GM21390 (cell line): ENCODE data around the gene FRMD4A.

ENCODE experiments used
- ATAC-seq: cut with Tn5 transposase; IDR thresholded peaks from one replicate; pipeline ENCODE4 v1.9.1; 2021; ENCODE audit not compliant: unreplicated experiment

FRMD4A gene

DNA sequence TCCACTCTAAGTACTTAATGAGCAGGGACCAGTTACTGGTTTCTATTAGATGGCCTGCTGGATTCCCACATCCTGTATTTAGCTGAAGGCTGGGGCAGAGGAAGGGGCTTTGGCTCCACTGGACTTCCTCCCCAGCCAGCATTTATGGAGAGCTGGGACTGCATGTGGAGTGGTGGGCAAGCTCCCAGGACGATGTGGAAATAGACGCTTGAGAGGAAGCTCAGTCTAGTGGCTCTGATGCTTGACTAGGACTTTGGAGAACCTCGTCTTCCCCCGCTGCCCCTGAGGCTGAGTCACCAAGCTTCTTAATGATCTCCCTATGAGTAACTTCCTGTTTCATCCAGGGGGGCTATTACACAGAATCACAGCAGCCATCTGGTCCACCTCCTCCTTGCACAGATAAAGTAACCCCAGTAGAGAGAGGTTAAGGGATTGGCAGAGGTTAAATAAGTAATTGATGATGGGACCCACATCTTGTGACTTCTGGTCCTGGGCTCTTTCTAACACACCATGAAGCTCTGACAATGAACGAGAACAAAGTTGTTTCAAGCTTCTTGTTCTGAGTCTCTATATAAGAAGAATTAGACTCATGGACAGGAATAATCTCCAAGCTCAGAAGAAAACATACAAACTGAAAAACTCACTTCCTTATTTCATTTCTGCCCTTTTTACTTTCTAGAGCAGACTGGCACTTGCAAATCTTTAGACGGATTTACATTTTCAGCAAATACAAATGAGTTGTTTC, 617.7 kb downstream of the FRMD4A start:
- peak; percentile 77 for ATAC-seq

DNA sequence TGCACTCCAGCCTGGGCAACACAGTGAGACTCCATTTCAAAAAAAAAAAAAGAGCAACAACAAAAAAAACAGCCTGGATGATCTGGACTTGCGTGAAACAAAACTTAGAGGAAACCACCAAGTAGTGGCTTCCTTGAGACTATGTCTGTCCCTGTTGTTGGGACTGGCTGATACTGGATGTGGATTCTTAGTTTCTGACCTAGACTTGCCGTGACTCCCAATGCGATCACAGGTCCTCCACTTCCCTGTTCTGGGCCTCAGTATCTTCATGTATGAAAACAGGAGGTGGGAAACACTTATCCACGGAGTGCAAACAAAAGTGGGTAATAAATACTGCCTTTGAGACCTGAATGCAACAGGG, 618.3 kb downstream of the FRMD4A start:
- ATAC-seq: no peak

DNA sequence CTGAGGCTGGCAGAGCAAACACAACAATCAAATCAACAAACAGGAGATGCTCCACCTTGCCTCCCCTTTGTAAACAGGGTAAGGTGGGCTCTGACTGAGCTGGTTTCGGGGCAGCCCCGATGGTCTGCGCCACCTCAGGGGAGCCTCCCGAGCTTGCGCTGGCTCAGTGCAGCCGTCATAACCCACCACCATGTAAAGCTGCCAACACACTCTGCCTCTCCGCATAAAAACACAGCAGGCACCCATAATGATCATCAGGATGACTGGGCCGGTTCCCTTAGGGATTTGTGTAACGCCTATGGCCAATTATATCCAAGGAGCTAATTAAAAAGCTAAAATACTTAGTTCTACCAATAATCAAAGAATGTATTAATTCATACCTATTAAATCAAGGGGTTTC, 619.4 kb downstream of the FRMD4A start:
- ATAC-seq: no peak

DNA sequence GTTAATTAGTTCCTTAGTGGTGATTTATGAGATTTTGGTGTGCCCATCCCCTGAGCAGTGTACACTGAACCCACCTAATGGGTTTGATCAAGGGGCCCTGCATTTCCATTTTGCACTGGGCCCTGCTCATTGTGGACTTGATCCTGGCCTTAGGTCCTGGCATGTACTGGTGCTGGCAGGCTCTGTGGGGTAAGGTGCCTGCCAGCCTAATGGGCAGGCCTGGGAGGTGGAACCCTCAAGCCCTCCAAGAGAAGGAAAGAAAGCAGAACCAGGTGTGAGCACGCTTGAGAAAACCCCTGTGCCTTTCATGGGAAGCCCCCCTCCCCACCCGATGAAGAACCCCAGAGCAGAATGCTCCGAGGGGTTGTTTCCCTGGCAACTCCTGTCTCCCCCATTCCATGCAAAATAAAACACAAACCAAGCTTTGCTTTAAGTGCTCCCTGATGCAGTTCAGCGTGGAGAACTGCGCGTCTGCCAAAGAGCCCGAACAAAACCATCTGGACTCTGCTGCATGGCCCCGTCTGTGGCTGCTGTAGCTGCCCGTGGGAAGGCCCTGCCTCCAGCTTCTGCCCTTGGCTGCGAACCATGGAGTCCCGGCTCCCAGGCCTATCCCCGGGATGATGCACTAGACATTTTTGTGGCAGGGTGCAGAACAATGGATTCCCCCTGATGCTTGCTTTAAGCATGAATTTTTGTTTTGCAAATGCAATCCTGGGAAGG, 620.6 kb downstream of the FRMD4A start:
- ATAC-seq: no peak

DNA sequence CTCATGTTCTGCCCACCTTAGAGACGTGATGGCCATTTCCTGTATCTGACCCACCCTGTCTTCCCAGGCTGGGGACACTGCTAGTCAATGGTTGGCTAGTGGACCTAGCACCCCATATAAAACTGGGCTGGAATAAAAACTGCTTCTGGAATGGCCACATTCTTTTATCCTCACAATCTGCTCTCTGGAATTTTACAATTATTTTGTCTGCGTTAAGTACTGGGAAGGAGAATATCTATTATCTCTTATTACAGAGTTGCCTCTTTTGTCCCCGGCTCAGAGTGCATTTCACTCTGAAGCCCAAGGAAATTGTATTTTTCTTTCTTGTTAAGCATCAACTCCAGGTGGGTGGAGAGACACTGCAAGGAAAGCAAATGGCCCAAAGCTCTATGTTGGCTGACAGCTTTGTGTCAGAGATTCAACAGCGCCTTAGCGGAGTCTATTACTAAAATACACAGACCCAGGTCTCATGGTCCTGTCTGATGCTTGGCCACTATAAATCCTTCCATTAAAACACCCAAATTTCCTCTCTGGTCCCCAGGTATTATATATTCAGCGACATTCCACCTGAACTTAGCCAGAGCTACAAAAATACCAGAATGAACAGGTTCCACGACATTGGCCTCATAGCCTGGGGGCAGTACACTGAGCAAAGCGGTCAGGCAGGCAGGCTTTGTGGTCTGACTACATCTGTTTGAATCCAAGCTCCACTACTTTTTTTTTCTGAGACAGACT, 622.3 kb downstream of the FRMD4A start:
- no peak for ATAC-seq

DNA sequence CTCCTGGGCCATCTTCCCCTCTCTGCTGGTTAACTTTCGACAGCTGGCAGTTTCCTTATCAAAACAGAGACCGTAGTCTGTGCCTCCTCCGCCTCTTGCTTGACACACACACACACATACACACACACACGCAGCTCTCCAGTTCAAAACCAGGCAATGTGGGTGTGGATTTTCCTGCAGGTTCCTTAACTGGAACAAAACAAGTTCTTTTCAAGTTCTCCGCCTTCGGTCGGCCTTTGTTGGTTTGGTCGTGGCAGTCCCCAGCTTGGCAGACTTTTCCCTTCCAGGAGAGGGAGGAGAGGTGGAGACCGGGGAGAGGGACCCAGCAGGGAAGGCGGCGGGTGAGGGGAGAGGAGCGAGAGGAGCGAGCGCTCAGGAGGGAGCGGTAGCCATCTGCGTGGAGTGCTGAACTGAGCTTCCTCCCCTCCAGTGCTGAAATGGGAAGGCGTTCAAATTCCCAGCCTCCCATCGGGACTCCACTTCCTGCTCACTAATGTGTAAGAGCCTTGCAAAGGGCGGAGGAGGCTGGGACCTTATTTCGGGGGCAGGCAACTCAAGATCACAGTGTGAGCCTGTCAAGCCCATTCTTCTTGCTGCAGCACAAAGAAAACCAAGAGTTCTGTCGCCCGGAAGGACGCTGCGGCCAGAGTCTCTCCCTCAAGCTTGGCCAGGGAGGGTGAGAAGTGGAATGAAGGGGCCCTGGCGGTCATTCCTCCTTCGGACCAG, 623.4 kb downstream of the FRMD4A start:
- ATAC-seq: peak; percentile 53

DNA sequence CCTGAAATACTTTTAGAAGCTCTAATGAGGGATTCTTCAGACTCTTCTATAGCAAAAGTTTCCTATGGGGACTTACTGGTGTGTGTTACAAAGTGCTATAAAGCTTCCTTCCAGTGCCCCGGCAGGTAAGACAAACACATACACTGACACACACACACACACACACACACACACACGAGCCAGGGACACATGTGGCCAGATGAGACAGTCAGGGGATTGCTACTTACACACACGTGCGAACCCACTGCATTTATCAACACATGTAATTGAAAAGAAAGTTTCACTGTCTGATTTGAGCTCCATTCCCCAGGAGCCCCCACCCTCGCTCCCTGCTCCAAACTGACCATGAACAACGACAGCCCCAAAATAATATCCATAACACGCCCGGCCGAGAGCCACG, 624.1 kb downstream of the FRMD4A start:
- ATAC-seq: no peak

DNA sequence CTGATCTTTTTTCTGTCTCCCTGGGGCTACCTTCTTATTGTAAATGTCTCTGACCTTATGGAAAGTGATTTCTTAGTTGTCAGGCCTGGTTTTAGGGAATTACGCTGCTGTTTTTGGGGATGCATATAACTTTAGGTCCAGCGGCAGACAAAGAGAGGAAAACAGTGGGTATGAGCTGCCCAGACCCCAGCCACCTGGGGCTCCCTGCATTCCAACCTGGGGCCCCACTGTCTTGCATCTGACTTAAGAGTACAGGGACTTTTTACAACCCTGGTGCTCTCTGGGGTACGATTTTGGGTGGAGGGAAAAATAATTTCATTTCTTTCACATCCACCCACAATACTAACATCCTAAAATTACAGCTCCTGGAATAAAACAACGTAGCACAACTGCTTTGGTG, 624.5 kb downstream of the FRMD4A start:
- no peak for ATAC-seq

DNA sequence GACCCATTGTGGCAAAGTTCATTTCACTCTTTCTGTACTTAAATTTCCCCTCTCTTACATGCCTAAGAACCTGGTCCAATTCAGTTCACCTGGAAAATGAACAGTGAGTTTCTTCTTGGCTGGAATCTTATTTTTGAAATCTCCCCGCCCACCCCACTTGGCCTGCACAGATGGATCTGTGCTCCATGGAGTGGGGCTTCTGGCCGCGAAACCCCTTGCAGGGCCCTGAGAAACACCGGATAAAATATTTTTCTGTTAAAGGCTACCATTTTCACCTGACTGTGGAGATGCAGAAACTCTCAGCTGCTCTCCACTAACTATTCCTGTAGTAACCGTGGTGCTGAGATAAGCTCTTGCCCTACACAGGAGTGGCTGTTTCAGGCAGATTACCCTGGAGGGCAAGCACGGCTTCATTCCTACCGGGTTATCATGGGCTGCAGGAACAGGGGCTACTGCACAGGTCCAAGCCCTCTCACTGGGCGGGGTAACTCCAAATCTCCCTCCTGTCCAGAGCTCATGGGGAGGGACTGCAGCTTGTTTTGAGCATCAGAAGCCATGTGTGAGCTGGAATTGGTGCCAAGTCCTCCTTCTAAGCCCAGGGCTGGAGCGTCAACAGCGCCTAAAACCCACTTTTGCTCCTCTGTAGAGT, 625.1 kb downstream of the FRMD4A start:
- no peak for ATAC-seq

DNA sequence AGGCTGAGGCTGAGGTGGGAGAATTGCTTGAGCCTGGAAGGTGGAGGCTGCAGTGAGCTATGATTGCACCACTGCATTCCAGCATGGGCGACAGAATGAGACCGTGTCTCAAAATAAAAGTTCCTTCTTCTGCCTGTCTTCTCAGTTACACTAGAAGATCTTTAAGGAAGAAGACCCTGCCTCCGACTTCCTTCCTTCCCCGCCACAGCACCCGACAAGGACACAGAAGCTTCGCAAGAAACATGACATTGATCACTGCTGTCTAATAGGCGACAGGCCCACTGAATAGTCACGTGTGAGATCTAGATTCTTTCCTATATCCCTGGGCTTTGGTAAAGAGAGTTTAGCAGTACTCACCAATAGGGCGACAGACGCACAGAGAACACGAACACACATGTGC, 625.8 kb downstream of the FRMD4A start:
- no peak for ATAC-seq

DNA sequence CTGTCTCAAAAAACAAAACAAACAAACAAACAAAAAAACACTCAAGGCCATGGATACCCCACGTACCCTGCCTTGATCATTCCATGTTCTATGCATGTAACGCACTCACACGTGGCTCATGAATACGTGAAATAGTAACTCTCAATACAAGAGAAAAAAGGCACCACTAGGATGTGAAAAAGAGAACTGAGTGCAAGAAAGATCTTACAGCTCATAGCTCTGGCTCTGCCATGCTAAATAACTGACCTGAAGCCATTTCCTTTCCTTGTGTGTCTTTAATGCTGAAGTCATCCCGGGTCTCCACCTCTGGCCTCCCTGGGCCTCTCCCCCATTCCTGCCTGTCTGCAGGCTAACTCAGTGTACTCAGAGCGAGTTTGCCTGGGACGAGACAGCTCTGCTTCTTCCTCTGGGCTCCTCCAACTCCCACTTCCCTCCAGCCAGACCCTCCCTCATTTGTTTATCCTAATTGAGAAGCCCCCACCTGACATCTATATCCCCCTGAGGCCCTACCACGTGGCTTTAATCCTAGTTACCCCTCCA, 626.7 kb downstream of the FRMD4A start:
- no peak for ATAC-seq

DNA sequence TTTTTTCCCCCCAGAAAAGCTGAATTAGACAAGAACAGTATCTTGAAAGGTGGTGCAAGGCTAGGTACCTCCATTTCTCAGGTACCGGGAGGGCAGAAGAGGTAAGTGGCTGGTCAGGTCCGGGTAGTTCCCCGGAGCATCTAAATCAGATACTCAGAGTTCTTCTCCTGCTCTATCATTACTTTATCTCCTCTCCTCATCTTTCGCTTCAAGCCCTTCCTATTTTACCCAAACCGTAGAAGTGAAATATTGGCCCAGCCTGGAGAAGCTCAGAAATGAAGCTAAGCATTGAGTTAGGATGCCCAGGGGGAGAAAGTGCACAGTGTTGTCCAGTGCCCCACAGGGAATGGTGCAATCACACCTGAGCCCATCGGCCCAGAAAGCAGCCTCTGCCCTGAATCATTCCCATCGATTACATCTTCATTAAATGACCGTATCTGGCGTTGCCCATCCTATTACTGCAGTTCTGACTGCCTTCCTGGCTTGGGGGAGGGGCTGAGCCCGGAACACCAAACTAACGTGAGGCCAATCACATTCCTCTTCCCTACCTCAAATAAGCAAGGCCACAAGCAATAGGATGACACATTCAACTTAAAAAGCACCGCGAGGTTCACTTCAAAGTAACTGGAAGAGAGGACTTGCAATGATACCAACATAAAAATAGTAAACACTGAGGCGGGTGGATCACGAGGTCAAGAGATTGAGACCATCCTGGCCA, 627.5 kb downstream of the FRMD4A start:
- ATAC-seq: no peak

DNA sequence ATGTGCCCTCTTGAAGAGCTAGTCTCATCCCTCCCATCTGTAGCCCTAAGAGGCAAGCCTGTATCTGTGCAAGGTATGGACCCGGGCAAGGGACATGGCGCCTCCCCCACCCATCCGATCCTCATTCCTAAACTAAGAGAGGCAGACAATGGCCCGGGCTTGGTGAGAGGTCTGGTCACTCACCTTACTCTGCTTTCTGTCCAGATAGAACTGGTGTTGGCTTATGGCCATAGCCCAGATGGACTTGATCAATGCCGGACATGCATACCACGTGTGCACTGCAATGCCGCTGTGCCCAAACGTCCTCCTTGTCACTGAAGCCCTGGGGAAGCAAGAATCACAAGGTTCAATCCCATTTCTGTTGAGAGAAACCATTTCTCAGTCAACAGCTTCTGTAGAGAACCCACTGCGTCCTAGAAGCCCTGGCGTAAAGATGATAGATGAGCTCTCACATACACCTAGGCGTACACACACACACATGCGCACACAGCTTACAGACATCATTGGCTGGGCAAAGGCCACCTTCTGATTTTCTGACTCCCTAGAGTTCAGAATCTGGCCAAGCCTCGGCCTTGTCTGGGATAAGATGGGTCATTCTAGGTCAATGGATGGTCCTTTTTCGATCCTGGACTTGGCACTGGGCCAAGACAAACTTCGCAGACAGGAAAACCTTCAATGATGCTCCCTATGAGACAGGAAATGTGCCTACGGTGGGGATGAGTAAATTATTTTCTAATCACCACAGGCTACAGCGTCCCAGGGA, 629.4 kb downstream of the FRMD4A start:
- no peak for ATAC-seq

DNA sequence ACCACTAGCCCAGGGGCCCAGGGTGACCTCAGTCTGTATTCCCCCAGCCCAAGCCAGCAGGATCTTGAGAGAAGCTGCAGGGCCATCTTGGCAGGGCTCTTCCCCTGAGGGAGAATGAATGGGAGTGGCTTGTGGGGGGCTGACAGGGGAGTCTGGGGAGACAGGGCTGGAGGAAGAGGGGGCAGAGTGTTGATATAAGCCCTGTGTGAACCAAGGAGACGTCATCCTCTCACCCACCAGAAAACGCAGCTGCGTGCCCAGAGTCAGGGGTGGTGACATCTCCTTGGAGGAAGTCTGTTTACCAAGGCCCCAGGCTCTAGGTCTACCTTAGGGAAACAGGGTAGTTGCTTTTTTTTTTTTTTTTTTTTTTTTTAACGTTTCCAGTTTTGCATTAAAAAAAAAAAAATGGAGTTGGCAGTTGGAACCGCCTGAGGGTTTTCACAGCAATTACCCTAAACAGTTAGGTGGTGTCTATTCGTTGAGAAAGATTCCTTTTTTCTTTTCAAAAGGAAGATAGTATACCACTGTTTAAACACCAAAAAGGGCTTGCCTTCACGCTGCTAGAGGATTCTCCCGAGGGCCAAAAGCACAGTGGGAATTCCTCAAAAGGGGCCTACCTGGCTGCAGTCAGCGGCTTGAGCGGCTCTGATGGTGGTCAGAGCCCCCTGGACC, 630.1 kb downstream of the FRMD4A start:
- no peak for ATAC-seq

DNA sequence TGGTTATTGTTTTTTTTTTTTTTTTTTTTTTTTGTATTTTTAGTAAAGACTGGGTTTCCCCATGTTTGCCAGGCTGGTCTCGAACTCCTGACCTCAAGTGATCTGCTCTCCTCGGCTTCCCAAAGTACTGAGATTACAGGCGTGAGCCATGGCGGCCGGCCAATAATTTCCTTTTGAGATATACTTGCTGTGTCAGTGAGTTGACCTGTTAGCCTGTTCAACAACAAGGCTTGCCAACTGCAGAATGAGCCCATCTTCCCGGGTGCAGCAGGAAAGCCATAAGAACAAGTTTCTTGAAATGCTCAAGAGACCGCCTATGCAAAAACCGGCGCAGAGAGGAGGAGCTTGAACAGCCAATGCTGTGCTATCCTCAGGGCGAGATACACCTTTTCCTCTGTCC, 631.5 kb downstream of the FRMD4A start:
- ATAC-seq: no peak

DNA sequence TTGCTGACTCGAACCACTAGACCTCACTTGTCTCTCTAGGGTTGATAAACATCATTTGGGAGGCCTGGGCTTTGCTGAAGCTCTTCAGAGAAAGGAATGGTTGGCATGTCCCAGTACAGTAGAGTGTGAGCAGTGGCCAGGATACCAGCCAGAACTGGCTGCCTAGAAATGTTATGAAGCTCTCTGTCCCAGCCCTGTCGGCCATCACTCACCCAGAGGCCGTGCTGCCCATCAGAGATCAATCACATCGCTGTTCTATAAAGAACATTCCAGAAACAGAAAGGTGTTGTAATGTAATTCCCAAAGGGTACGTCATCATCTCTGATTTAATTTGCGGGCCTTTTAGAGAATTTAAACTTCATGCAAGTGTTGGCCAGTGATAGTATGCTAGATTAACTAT, 632.5 kb downstream of the FRMD4A start:
- no peak for ATAC-seq

DNA sequence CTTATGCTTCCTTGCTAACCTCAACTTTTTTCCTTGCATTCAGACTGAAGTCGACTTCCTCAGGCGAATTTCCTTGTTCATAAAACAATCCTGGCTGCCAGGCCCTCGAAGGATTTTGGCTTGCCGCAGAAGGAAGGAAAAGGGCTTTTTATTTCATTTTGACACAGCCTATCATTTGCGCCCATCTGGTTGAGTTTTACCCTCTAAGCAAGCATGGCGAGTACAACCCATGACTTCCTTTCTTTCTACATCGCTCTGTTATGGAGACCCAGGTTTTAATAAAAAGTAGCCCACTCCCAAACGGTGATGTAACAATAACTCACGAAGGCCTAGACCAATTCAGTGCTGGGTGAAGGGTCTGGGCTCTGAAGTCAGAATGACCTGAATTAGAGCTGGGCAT, 634.7 kb downstream of the FRMD4A start:
- no peak for ATAC-seq

DNA sequence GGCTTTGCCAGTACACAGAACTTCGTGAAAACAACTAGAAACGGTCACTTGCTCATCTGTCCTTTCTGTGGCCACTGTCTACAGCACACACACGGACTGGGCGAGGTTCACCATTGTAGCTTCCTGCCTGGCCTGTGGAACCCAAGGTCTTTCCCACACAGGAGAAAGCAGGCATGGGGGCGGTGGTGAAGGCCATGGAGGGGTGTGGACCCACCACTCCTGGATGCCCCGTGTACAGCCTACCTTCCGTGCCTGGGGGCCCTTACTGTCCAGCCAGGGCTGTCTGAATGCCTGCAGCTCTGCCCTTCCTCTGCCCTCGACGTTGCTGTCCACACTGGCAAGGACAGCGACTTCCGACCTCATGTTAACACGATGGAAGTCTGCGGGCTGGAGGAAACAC, 635.1 kb downstream of the FRMD4A start:
- no peak for ATAC-seq
